Right atrium auricular region (tissue), 2 donors: ENCODE results near the gene GPR39. TPM values are rescaled to one million over a fixed set of nuclear protein-coding genes. Genes with fewer than 3 reads are reported as not detected.

Experiments
- DNase-seq: peaks from one replicate; pipeline ENCODE4 v3.0.0-alpha.2; 2019; ENCODE audit warnings: low spot score
- H3K27ac ChIP-seq, 2 donors: fragments of 200-600 bp; sonication (generic); 1 replicate in 1 of 2; 2 replicates in 1 of 2; pipeline ENCODE4 v1.5.1; 2016 to 2019
- H3K27me3 ChIP-seq, 2 donors: fragments of 200-600 bp; sonication (generic); one replicate each; pipeline versions ENCODE4 v1.5.1 to v1.6.0; 2017 to 2019
- H3K36me3 ChIP-seq: fragments of 200-600 bp; sonication (generic); one replicate; pipeline ENCODE4 v1.5.1; 2016
- H3K4me1 ChIP-seq, 2 donors: fragments of 200-600 bp; sonication (generic); one replicate each; pipeline versions ENCODE4 v1.5.1 to v1.6.0; 2017 to 2019
- H3K4me3 ChIP-seq, 2 donors: fragments of 200-600 bp; sonication (generic); 1 replicate in 1 of 2; 2 replicates in 1 of 2; pipeline ENCODE4 v1.5.1; 2017 to 2019; ENCODE audit warnings: mild to moderate bottlenecking in 1 of 2, moderate library complexity in 1 of 2
- H3K9me3 ChIP-seq, 2 donors: fragments of 200-600 bp; sonication (generic); one replicate each; pipeline ENCODE4 v1.5.1; 2019
- total RNA-seq, 2 donors: library from RNA; depleted of rRNA; stranded (reverse); fragments of >200 nt; gene quantifications; one replicate each; pipeline ENCODE4 v1.1.0, GENCODE V29; 2016
- TF ChIP-seq, protein P1 (sequence below), 2 donors: fragments of 200-600 bp; sonication (generic); IDR thresholded peaks; one replicate each; pipeline ENCODE4 v1.5.1; 2019; ENCODE audit warnings: antibody characterized with exemption in 2 of 2

Gene GPR39
- total RNA-seq, 2 donors from 2014 or later = 1.0 TPM; not detected in 1

GRCh38 chr2:132465917-132466316 lies 49.3 kb downstream of the GPR39 start:
- Histone ChIP-seq H3K4me3 (no peak overlapping the region), H3K27me3 (no peaks in the 10 kb centered on the region), H3K27ac (no peak overlapping the region), H3K4me1 (no peaks in the 10 kb centered on the region), H3K9me3 (peaks cover 0 to 32% of the 10 kb centered on the region in 2 donors), H3K36me3 (no peaks in the 10 kb centered on the region)
- DNase-seq = no peak
- TF ChIP-seq, protein P1, sequence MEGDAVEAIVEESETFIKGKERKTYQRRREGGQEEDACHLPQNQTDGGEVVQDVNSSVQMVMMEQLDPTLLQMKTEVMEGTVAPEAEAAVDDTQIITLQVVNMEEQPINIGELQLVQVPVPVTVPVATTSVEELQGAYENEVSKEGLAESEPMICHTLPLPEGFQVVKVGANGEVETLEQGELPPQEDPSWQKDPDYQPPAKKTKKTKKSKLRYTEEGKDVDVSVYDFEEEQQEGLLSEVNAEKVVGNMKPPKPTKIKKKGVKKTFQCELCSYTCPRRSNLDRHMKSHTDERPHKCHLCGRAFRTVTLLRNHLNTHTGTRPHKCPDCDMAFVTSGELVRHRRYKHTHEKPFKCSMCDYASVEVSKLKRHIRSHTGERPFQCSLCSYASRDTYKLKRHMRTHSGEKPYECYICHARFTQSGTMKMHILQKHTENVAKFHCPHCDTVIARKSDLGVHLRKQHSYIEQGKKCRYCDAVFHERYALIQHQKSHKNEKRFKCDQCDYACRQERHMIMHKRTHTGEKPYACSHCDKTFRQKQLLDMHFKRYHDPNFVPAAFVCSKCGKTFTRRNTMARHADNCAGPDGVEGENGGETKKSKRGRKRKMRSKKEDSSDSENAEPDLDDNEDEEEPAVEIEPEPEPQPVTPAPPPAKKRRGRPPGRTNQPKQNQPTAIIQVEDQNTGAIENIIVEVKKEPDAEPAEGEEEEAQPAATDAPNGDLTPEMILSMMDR (IDR thresholded peaks at IDR 0.05) = no peak

DNA sequence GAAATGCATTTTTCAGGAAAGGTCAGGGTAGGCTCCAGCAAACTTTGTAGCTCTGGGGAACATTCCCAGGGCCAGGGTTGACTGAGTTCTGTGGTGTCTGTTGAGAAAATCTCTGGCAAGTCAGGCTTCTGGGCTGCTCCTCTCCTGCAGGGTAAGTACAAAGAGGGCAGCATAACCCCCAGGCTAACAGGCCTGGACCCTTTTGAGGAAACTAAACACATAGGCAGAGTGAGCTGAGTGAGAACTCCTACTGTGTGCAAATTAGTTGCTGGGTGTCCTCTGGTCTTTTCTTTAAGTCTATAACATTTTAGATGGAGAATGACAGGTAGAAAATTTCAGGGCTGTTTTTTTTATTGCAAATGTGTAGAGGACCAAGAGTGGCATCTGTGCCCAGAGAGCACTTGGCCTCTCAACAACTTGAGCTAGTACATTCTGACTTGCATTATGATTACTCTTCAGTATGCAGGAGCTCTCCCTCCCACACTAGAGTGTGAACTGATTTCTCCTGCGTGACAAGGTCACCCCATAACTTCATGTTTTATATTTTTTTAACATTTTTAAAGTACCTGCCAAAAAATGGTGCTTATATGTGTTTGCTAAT lies 49.9 kb downstream of the GPR39 start:
- Histone ChIP-seq H3K4me1 (no peaks in the 10 kb centered on the region), H3K27ac (no peak overlapping the region), H3K36me3 (no peaks in the 10 kb centered on the region), H3K9me3 (peaks cover 0 to 32% of the 10 kb centered on the region in 2 donors), H3K4me3 (no peak overlapping the region), H3K27me3 (no peaks in the 10 kb centered on the region)
- TF ChIP-seq, protein P1 (IDR thresholded peaks at IDR 0.05) = no peak
- DNase-seq = no peak

- Histone ChIP-seq H3K4me1 (no peaks in the 10 kb centered on the region), H3K9me3 (peaks cover 0 to 32% of the 10 kb centered on the region in 2 donors), H3K36me3 (no peaks in the 10 kb centered on the region), H3K4me3 (no peak overlapping the region), H3K27me3 (no peaks in the 10 kb centered on the region), H3K27ac (no peak overlapping the region)
- no peak for DNase-seq
- TF ChIP-seq, protein P1 (IDR thresholded peaks at IDR 0.05) = no peak
Measured at GRCh38 chr2:132468821-132469675, 52.4 kb downstream of the GPR39 start.

DNA sequence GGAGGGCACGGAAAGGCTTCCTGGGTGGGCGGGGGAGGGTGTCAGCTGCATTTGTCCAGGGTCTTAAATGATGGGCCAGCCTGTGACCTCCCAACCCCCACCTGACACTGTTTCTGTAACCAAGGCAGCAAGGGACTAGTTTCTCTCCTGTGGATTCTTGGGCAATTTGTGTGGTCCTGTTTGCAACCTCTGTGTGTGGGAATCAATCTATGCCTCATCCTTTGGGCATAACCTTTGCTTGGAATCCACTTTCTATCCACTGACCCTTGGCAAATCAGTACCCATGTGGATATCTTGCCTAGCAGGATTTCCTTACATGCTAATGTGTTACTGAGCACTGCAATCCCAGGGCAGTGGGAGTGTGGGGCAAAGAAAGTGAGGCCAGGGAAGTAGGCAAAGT lies 54.1 kb downstream of the GPR39 start:
- Histone ChIP-seq H3K36me3 (no peaks in the 10 kb centered on the region), H3K9me3 (peaks cover 0 to 29% of the 10 kb centered on the region in 2 donors), H3K4me1 (no peaks in the 10 kb centered on the region), H3K27ac (no peak overlapping the region), H3K4me3 (no peak overlapping the region), H3K27me3 (no peaks in the 10 kb centered on the region)
- DNase-seq = no peak
- TF ChIP-seq, protein P1 (IDR thresholded peaks at IDR 0.05) = no peak

DNA sequence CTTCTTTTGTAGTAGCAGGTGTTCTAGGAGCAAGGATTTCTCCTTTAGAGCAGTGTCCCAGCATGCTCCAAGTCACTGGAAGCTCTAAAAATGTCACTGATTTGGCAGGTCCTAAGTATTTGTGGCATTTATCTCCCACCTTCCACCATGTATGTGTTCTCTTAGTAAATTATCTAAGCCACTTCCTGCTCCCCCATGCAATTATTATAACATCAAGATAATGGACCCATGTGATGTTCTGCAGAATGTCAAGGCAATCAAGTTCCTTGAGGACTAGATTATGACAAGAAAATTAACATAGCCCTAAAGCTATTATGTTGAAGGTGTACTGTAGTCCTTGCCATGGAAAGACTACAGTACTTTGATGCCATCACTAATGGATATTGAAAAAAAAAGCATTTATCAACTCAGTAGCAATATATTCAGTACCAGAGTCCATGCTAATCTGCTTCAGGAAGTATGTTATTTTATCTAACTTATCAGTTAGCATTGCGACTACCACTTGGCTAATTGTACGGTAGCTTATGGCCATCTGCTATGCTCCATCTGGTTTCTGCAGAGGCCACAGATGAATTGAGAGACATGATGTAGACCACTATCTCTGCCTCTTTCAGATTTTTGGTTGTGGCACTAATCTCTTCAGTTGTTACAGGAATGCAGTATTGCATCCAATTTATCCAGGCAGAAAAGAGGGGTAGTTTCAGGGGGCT lies 56.7 kb downstream of the GPR39 start:
- Histone ChIP-seq H3K27me3 (no peaks in the 10 kb centered on the region), H3K36me3 (no peaks in the 10 kb centered on the region), H3K4me3 (no peak overlapping the region), H3K9me3 (peaks cover 0 to 3% of the 10 kb centered on the region in 2 donors), H3K27ac (no peak overlapping the region), H3K4me1 (no peaks in the 10 kb centered on the region)
- TF ChIP-seq, protein P1 (IDR thresholded peaks at IDR 0.05) = no peak
- DNase-seq = no peak
